Left kidney (tissue), 2 donors: ENCODE data around the gene CCDC102B. TPM values are rescaled to one million over a fixed set of nuclear protein-coding genes. Genes with fewer than 3 reads are reported as not detected.
"Not testable (repeated sequence)": the region's sequence is repeated elsewhere in the genome, so short reads cannot be mapped to it uniquely, and the experiment has no call there.

ENCODE experiments used
- DNase-seq: peaks from one replicate; pipeline ENCODE4 v3.0.0-alpha.2; 2013
- polyA plus RNA-seq: library from polyadenylated mRNA; unstranded; fragments of 120-200 nt; gene quantifications from one replicate; pipeline ENCODE4 v1.2.1, GENCODE V29; 2013; ENCODE audit not compliant: insufficient read length

The CCDC102B gene
- polyA plus RNA-seq, 1 donor, result 8.8 TPM

DNA sequence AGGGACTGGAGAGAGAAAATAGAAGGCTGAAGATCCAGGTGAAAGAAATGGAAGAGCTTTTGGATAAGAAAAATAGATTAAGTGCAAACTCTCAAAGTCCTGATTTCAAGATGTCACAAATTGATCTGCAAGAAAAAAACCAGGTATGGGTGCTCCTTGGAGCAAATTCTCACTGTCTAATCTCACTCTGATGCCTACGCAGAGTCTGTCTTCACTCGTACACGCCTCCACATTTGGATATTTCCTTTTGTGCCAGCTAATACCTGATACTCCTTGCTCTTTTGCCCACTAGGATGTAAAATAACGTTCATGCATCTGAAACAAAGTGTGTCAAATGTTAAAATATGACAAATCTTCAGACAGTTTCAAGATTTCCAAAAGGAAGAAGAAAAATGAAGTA is 99.4 kb downstream of the CCDC102B start:
- no peak for DNase-seq

GRCh38 chr18:68909579-68909978 is 111.7 kb downstream of the CCDC102B start:
- no peak for DNase-seq

GRCh38 chr18:68915061-68915460 is 117.2 kb downstream of the CCDC102B start:
- DNase-seq, result no peak

- no peak for DNase-seq
These were observed 118.9 kb downstream of the CCDC102B start for GRCh38 chr18:68916734-68917133.

DNA sequence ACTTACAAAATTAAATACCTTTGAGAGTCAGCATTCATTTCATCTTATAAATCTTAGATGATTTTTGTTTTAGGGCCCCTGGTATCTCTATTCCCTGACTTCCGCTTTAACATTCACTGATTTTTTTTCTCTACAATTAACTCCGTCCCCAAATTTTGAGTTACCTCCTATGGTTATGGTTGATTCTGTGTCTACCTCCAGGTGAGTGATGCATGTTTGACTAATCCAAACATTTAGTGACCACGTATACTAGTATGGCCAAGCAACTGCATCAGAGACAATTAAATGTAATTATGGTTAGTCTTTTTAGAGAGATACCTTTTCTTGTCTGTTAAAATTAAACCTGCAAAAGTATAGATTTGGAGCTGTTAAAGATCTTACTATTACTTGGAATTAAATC is 120.3 kb downstream of the CCDC102B start:
- no peak for DNase-seq

- no peak for DNase-seq
These were observed 122.0 kb downstream of the CCDC102B start for GRCh38 chr18:68919900-68920299.

GRCh38 chr18:68922392-68922791 is 124.5 kb downstream of the CCDC102B start:
- no peak for DNase-seq

- no peak for DNase-seq
These were observed 127.4 kb downstream of the CCDC102B start for GRCh38 chr18:68925268-68925667.

- DNase-seq, result no peak
These were observed 131.1 kb downstream of the CCDC102B start for GRCh38 chr18:68928762-68929675.

GRCh38 chr18:68935686-68936085 is 137.8 kb downstream of the CCDC102B start:
- no peak for DNase-seq

DNA sequence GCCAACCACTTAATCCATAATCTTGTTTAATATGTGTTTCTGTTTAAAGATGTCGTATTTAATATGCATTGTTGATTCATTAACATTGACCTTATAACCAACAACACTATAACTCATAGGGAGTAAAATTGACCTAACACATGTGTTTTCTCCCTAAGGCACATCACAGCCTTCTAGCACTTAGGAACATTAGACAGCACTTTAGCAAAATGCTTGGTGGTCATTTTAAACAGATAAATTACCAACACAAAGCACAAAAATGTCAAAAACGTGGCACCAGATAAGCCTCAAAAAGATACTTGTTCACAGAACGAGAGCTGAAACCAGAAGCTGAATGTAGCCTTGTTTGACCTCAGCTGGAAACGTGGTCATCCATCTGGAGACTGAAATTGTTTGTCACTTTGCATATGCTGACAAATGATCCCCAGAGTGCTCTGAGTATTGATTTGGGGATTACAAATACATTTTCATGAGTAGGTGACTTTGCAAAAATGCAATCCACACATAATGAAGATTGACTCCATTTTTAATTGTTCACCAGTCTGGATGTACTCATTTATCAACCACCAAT is 139.2 kb downstream of the CCDC102B start:
- no peak for DNase-seq

GRCh38 chr18:68940039-68940438 is 142.2 kb downstream of the CCDC102B start:
- DNase-seq, result no peak

DNA sequence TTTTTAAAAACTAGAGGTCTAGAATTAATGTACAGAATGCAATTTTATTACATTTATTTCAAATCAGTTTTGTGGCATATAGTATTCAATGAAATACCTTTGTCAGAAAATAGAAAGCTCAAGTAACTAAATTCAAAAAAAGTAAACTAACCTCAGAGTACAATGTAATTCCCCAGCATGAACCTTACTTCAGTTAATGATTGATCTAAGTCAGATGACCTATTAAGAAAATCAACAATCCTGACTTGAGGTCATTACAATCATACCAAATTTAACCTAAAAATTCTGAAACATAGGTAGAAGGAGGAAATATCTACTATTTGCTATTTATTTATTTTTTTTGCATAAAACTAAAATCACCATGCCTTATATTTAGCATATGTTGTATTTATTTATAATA is 142.9 kb downstream of the CCDC102B start:
- no peak for DNase-seq

- no peak for DNase-seq
These were observed 144.3 kb downstream of the CCDC102B start for GRCh38 chr18:68942230-68942629.

DNA sequence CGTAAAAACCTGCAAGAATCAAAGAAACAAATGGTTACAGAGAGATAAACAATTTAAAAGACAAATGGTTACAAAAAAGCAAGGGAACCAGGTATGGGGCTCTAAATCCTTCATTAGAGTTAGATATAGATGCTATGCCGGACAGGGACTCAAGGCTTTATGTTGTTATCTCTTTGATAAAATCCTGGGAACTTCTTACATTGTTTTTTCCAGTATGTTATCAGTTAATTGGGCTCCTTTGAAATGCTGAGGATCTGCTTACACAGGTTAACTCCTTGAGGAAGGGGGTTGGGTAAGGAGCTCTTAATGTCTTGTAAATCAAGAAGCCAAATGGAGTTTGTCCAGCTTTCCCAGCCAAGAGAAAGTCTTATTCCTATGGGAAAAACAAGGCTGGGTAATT is 146.0 kb downstream of the CCDC102B start:
- DNase-seq, result not testable (repeated sequence)

DNA sequence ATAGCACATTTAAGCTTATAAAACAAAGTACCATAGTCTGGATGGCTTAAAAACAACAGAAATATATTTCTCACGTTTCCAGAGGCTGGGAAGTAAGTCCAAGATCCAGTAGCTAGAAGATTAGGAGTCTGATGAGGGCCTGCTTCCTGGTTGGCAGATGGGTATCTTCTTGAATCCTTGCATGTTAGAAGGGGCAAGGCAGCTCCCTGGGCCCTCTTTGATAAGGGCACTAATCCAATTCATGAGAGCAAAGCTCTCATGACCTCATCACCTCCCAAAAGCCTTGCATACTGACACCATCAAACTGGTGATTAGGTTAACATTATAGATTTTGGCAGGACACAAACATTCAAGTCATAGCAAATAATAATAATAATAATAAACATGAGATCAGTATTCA is 146.4 kb downstream of the CCDC102B start:
- DNase-seq, result no peak

- no peak for DNase-seq
These were observed 146.9 kb downstream of the CCDC102B start for GRCh38 chr18:68944826-68945225.

DNA sequence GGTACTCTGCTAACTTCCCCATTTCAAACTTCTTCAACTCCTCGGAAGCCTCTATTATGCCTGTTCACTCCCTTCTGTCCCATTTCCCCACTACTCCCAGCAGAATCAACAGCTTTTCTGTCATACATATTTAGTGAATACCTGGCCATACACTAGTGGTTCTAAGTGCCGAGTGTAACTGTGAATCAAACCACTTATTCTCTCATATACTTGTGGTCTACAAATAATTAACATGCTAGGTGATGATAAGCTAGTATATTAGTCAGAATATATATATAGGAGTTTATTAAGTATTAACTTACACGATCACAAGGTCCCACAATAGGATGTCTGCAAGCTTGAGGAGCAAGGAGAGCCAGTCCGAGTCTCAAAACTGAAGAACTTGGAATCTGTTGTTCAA is 150.7 kb downstream of the CCDC102B start:
- DNase-seq, result no peak

GRCh38 chr18:68954738-68955137 is 156.9 kb downstream of the CCDC102B start:
- DNase-seq, result no peak

DNA sequence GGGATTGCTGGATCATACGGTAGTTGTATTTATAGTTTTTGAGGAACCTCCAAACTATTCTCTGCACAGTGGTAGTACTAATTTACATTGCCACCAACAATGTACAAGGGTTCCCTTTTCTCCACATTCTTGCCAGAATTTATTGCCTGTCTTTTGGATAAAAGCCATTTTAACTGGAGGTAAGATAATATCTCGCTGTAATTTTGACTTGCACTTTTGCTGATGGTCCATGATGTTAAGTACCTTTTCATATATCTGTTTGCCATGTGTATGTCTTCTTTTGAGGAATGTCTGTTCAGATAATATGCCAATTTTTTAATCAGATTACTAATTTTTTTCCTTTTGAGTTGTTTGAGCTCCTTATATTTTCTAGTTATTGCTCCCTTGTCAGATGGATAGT is 158.8 kb downstream of the CCDC102B start:
- no peak for DNase-seq

GRCh38 chr18:68960355-68960754 is 162.5 kb downstream of the CCDC102B start:
- no peak for DNase-seq

DNA sequence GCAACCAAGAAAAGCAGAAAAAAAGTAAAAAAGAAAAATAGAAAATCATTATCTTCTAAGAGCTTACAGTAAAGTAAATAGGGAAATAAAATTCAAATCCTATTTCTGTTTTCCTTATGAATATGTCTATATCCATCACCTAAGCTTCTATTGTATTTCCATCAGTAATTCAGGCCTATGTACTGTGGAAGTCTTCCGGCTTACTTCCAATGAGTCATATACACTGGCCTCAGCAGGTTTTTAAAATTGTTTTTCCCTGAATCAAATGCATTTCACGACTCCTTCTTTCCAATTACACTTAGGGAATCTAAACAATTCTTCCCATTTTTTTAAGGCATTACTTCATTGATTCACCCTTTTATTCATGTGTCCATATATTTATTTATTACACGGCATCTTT is 164.7 kb downstream of the CCDC102B start:
- DNase-seq, result no peak

DNA sequence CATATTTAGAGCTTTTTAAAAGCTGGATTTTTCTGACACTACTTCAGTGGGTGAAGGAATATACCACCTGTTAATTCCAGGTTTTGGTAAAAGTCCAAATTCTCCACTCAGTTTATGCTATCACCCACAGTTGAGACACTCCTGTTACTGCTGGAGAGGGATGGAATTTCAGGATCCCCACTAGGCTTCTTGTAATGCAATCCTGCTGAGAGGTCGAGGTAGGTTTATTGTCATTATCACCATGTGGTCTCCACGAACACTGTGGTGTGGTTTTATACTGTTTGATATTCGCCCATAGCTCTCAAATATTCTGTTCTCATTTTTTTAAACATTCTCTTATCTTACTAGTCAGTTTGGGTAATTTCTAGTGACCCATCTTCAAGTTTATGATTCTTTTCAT is 167.9 kb downstream of the CCDC102B start:
- DNase-seq, result no peak

DNA sequence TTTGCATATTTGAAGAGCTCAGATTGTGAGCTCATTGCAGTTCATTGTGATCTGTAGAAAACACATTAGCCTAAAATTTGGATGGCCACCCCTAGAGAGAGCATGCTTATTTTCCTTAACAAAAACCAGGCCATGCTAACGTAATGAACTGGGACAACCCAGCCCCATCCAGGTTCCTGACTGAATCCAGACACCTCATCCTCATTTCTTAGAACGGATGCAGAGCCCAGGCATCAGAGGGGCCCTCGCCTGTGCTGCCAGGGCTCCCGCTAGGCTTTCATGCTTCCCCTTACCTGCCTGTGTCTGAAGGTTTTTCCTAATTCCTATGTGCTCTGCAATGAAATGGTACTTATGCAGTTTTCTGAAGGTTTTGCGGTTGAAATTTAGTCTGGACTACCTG is 171.1 kb downstream of the CCDC102B start:
- DNase-seq, result no peak
